GM12878 (cell line): ENCODE data around the gene FADS3. TPM values are rescaled to one million over a fixed set of nuclear protein-coding genes. Genes with fewer than 3 reads are reported as not detected.

ENCODE experiments used
- ATAC-seq: fragments of 200-7000 bp; cut with Tn5 transposase; 3 replicates; pipeline ENCODE4 v1.9.1; 2020; ENCODE audit warnings: mild to moderate bottlenecking, moderate library complexity
- BruUV-seq: library from RNA; stranded (reverse); fragments of 400-500 nt; replicated peaks from 2 replicates; lab custom pipeline; 2021; lab: Mats Ljungman, UMichigan
- CTCF ChIA-PET: fragments of 300-600 bp; sonication (Branson Sonifier 250); formaldehyde crosslinking; extraction: SDS; loops from one replicate; lab custom pipeline; 2021; ENCODE audit warnings: inconsistent platforms; lab: Yijun Ruan, JAX
- POLR2A ChIA-PET: fragments of 350-600 bp; formaldehyde crosslinking; extraction: SDS; loops from one replicate; lab custom pipeline; 2021; ENCODE audit warnings: inconsistent platforms; lab: Charles Lee
- RAD21 ChIA-PET: fragments of 300-600 bp; sonication (Branson Sonifier 250); formaldehyde crosslinking; loops from one replicate; lab custom pipeline; 2023; ENCODE audit warnings: antibody characterized with exemption; ENCODE audit not compliant: unreplicated experiment; lab: Charles Lee
- SMC1A ChIA-PET: fragments of 300-600 bp; sonication (Branson Sonifier 250); formaldehyde crosslinking; loops from one replicate; lab custom pipeline; 2023; ENCODE audit not compliant: unreplicated experiment, uncharacterized antibody; lab: Charles Lee
- DNase-seq: peaks from one replicate; pipeline ENCODE4 v3.0.0-alpha.2; 2011; ENCODE audit warnings: low read depth, low spot score
- FAIRE-seq: peaks from 3 replicates; lab custom pipeline; 2011; peaks lifted over from hg19 to GRCh38; lab: Jason Lieb, UNC
- H2AFZ ChIP-seq: 2 replicates; pipeline ENCODE4 v1.6.0; 2011; ENCODE audit warnings: low read depth, low read length, control low read depth; ENCODE audit not compliant: control insufficient read depth
- H3K27ac ChIP-seq: 2 replicates; pipeline ENCODE4 v1.5.1; 2011; ENCODE audit warnings: control low read depth; ENCODE audit not compliant: control insufficient read depth, insufficient read depth
- H3K27me3 ChIP-seq, 2 experiments: replicated peaks in 1 of 2; 2 replicates each; pipeline versions ENCODE4 v1.6.0 to v1.6.1; 2011; ENCODE audit warnings: low read length in 1 of 2; ENCODE audit not compliant: control insufficient read depth in 2 of 2, insufficient read depth in 2 of 2
- H3K36me3 ChIP-seq, 2 experiments: 2 replicates each; pipeline ENCODE4 v1.5.1; 2011; ENCODE audit warnings: low read length in 1 of 2; ENCODE audit not compliant: control insufficient read depth in 2 of 2, insufficient read depth in 2 of 2
- H3K4me1 ChIP-seq: 2 replicates; pipeline ENCODE4 v1.6.1; 2011; ENCODE audit warnings: mild to moderate bottlenecking, low read length, moderate library complexity, mixed read lengths; ENCODE audit not compliant: control insufficient read depth, insufficient read depth
- H3K4me2 ChIP-seq: 2 replicates; pipeline ENCODE4 v1.6.0; 2011; ENCODE audit warnings: control low read depth; ENCODE audit not compliant: control insufficient read depth, insufficient read depth
- H3K4me3 ChIP-seq: fragments of 200-600 bp; sonication (generic); 2 replicates; pipeline ENCODE4 v1.5.1; 2016
- H3K79me2 ChIP-seq: 2 replicates; pipeline ENCODE4 v1.6.0; 2011; ENCODE audit warnings: low read length; ENCODE audit not compliant: control insufficient read depth, insufficient read depth
- H3K9ac ChIP-seq: 2 replicates; pipeline ENCODE4 v1.8.0; 2011; ENCODE audit warnings: low read length, control low read depth, mixed read lengths; ENCODE audit not compliant: control insufficient read depth, insufficient read depth
- H3K9me3 ChIP-seq: replicated peaks from 3 replicates; pipeline ENCODE4 v1.5.1; 2011; ENCODE audit warnings: mild to moderate bottlenecking, low read length; ENCODE audit not compliant: control insufficient read depth, insufficient read depth
- H4K20me1 ChIP-seq: 2 replicates; pipeline ENCODE4 v1.6.0; 2011; ENCODE audit not compliant: control insufficient read depth, insufficient read depth
- CREB1 ChIP-seq: IDR thresholded peaks from 2 replicates; pipeline ENCODE4 v1.6.1; 2012; ENCODE audit warnings: low read depth, mild to moderate bottlenecking, inconsistent platforms
- FOS ChIP-seq: IDR thresholded peaks from 3 replicates; pipeline ENCODE4 v1.6.1; 2011; ENCODE audit warnings: borderline replicate concordance; ENCODE audit not compliant: insufficient read length; ENCODE audit errors: extremely low read depth
- FOXM1 ChIP-seq: IDR thresholded peaks from 2 replicates; pipeline ENCODE4 v1.6.1; 2012; ENCODE audit warnings: low read depth, mild to moderate bottlenecking, inconsistent platforms, low read length, moderate library complexity
- IKZF1 ChIP-seq: fragments of 450-650 bp; conservative IDR thresholded peaks from 2 replicates; pipeline ENCODE4 v1.6.1; 2017; ENCODE audit warnings: antibody characterized with exemption, mild to moderate bottlenecking
- MEF2B ChIP-seq: fragments of 450-650 bp; IDR thresholded peaks from 2 replicates; pipeline ENCODE4 v1.6.1; 2018; ENCODE audit warnings: mild to moderate bottlenecking, moderate library complexity; ENCODE audit not compliant: partially characterized antibody, poor library complexity, severe bottlenecking
- ZNF207 ChIP-seq: fragments of 450-650 bp; IDR thresholded peaks from 2 replicates; pipeline ENCODE4 v1.6.1; 2014; ENCODE audit warnings: antibody characterized with exemption, mild to moderate bottlenecking, borderline replicate concordance
- ZNF217 ChIP-seq: fragments of 450-650 bp; IDR thresholded peaks from 2 replicates; pipeline ENCODE4 v1.6.1; 2017; ENCODE audit warnings: antibody characterized with exemption, mild to moderate bottlenecking
- WGBS: methylation state at CpG from one replicate; pipeline ENCODE4 v1.1.6; 2016; ENCODE audit warnings: low lambda C conversion rate; ENCODE audit not compliant: insufficient replicate concordance, insufficient coverage; ENCODE audit errors: missing lambda C conversion rate; 5-methylcytosine and 5-hydroxymethylcytosine counted together
- in situ Hi-C: fragments of 300-500 bp; cut with MboI; formaldehyde crosslinking; loops from 9 replicates; pipeline ENCODE4 v1.14.3; 2018; ENCODE audit warnings: mixed read lengths
- intact Hi-C: fragments of 100-400 bp; cut with micrococcal nuclease; formaldehyde crosslinking; loops from one replicate; pipeline ENCODE4 v1.14.2; 2022; ENCODE audit not compliant: unreplicated experiment
- polyA plus RNA-seq, 11 experiments: library from polyadenylated mRNA; depleted of rRNA in 4 of 11; unstranded in 6 of 11; stranded (reverse) in 5 of 11; fragments of >200 nt; fragmentation: Nextera tagmentation in 4 of 11; fragmentation: Illumina TruSeq in 1 of 11; extraction: Ambion mirVana in 4 of 11; extraction: Trizol in 1 of 11; gene quantifications; 1 replicate in 1 of 11; 2 replicates in 10 of 11; pipeline versions ENCODE4 v1.2.1 to v1.2.3, GENCODE V29; 2011 to 2016; ENCODE audit warnings: inconsistent platforms in 2 of 11, missing spikeins in 2 of 11, low read depth in 1 of 11
- total RNA-seq, 4 experiments: library from RNA; depleted of rRNA in 3 of 4; stranded (reverse); fragments of >200 nt in 3 of 4; fragmentation: Illumina TruSeq in 1 of 4; extraction: Trizol in 1 of 4; gene quantifications; 2 replicates each; pipeline versions ENCODE4 v1.2.1 to v1.2.3, GENCODE V29; 2013 to 2021
- TF ChIP-seq, protein P1 (sequence below): IDR thresholded peaks from 2 replicates; pipeline ENCODE4 v1.6.1; 2011; ENCODE audit warnings: mild to moderate bottlenecking, low read depth, low read length, moderate library complexity; ENCODE audit not compliant: insufficient replicate concordance
- TF ChIP-seq, protein P2 (sequence below): IDR thresholded peaks from 2 replicates; pipeline ENCODE4 v1.6.1; 2012; ENCODE audit warnings: low read depth, low read length, improper control_type of control experiment

FADS3 gene
- total and polyA plus RNA-seq, 10 of the 15 experiments (the other 5 are each of a cell fraction or from before 2014, with no cell fraction given) = 0.23 to 8.1 (median 4.2) TPM

DNA sequence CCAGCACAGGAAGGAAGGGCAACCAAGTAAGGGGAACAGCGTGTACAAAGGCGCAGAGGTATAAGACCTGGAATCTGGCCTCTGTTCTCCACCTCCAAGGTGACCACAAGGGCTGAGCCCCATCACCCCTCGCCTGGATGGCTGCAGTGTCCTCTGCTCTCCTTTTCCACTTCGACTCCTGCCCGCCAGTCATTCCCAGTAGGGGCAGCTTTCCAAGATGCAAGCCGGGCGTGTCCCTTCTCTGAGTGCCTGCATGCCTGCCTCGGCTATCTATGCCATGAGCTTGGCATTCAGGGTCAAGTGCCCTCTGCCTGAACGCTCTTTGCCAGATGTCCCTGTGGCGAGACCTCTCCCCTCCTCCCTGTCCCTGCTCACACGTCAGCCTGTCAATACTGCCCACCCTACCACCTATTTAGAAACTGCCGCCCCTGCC is 17.0 kb downstream of the FADS3 start (continued):
- no peak for TF ChIP-seq IKZF1
- no peak for TF ChIP-seq MEF2B
- TF ChIP-seq ZNF207 = no peak
- no peak for TF ChIP-seq ZNF217
- TF ChIP-seq FOXM1 = no peak
- TF ChIP-seq CREB1 = no peak

DNA sequence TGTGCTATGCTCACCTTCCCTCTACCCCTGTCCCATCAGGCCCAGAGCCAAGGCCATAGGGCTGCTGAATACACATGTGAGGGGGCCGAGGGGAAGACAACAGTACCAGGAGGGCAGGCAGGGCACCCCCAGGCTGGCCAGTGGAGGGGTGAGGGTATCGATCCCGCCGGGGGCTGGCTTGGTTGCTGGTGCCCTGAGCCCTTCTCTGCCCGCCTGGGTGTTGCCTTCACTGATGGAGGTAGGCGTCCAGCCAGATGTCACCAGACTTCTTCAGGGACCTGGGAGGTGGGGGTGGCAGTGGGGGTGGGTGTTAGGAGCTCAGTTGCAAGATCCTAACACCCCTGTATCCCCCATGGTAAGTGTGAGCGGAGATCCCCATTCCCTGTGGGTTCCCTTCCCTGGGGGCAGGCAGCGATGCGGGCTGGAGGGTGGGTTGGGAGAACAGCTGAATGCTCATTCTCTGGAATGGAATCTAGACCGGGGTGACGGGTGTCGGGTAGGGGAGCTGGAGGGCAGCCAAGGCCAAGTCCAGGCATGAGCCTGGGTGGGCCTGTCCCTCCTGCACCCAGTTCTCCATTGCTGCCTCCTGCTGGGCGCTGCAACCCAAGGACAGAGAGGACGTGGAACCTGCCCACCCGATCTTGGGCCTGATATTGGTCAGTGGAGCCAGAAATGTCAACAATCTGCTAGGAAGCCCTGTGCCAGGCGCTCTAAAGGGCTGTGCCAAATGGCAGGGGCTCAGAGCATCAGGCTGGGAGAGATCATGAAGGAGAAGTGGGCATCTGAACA is 17.6 kb downstream of the FADS3 start:
- in situ Hi-C loops (no loop called here), intact Hi-C loops (loop anchor here (5.0 kb wide), 1 partner anchor 76 kb away; no protein-coding TSS in a partner anchor)
- RAD21 ChIA-PET = interaction anchor here (1.0 to 3.0 kb wide), 5 partner anchors 24 to 208 kb away, joined by 3 to 8 read pairs (median 4); no protein-coding TSS in a partner anchor
- DNase-seq (no peak), FAIRE-seq (no peak), ATAC-seq (no peak)
- Histone ChIP-seq H2AFZ (no peak overlapping the region), H3K4me1 (no peaks in the 10 kb centered on the region), H3K79me2 (no peaks in the 10 kb centered on the region), H3K4me3 (no peak overlapping the region), H4K20me1 (no peaks in the 10 kb centered on the region), H3K27me3 (no peaks in the 10 kb centered on the region; a peak in 1 of 4 replicates), H3K27ac (no peak overlapping the region), H3K36me3 (no peaks in the 10 kb centered on the region), H3K9me3 (no peaks in the 10 kb centered on the region), H3K4me2 (no peak overlapping the region), H3K9ac (no peak overlapping the region)
- SMC1A ChIA-PET = no interaction called here
- no TSS peak for BruUV-seq
- CTCF ChIA-PET = interaction anchor here (0.5 to 4.0 kb wide), 5 partner anchors 10 to 235 kb away, joined by 4 to 32 read pairs (median 6); no protein-coding TSS in a partner anchor
- 74% methylated on average over 15 of the region's 16 CpGs for WGBS
- POLR2A ChIA-PET = interaction anchor here (1.0 kb wide), 1 partner anchor 12 kb away, joined by 3 read pairs; no protein-coding TSS in a partner anchor
- no peak for TF ChIP-seq FOS
- TF ChIP-seq, protein P1, sequence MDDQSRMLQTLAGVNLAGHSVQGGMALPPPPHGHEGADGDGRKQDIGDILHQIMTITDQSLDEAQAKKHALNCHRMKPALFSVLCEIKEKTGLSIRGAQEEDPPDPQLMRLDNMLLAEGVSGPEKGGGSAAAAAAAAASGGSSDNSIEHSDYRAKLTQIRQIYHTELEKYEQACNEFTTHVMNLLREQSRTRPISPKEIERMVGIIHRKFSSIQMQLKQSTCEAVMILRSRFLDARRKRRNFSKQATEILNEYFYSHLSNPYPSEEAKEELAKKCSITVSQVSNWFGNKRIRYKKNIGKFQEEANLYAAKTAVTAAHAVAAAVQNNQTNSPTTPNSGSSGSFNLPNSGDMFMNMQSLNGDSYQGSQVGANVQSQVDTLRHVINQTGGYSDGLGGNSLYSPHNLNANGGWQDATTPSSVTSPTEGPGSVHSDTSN = no peak
- TF ChIP-seq, protein P2, sequence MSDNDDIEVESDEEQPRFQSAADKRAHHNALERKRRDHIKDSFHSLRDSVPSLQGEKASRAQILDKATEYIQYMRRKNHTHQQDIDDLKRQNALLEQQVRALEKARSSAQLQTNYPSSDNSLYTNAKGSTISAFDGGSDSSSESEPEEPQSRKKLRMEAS = no peak
